Left forelimb (tissue), 1 donor: ENCODE measurements around the gene RBMS3.

Source experiments
- DNase-seq: peaks from one replicate; pipeline ENCODE4 v3.0.0-alpha.2; 2018; ENCODE audit warnings: low spot score

Gene RBMS3

GRCh38 chr3:29890801-29891200 is 609.9 kb downstream of the RBMS3 start:
- DNase-seq, result no peak

- DNase-seq, result no peak
Observed at GRCh38 chr3:29892976-29893554, 612.2 kb downstream of the RBMS3 start.

GRCh38 chr3:29896856-29897255 is 616.0 kb downstream of the RBMS3 start:
- DNase-seq, result no peak

- DNase-seq, result no peak
Observed at GRCh38 chr3:29898171-29898965, 617.5 kb downstream of the RBMS3 start.

GRCh38 chr3:29899021-29899420 is 618.1 kb downstream of the RBMS3 start:
- DNase-seq, result no peak

- no peak for DNase-seq
Observed at GRCh38 chr3:29901097-29901496, 620.2 kb downstream of the RBMS3 start.

GRCh38 chr3:29903600-29903999 is 622.7 kb downstream of the RBMS3 start:
- no peak for DNase-seq

GRCh38 chr3:29906906-29907305 is 626.0 kb downstream of the RBMS3 start:
- DNase-seq, result no peak

GRCh38 chr3:29912600-29913288 is 631.9 kb downstream of the RBMS3 start:
- DNase-seq, result no peak

- DNase-seq, result no peak
Observed at GRCh38 chr3:29914861-29915524, 634.1 kb downstream of the RBMS3 start.

GRCh38 chr3:29919571-29919970 is 638.7 kb downstream of the RBMS3 start:
- DNase-seq, result no peak

- no peak for DNase-seq
Observed at GRCh38 chr3:29922992-29923746, 642.3 kb downstream of the RBMS3 start.

GRCh38 chr3:29924783-29925561 is 644.1 kb downstream of the RBMS3 start:
- DNase-seq, result no peak

- no peak for DNase-seq
Observed at GRCh38 chr3:29926378-29926777, 645.5 kb downstream of the RBMS3 start.

GRCh38 chr3:29932696-29933325 is 651.9 kb downstream of the RBMS3 start:
- no peak for DNase-seq

- DNase-seq, result no peak
Observed at GRCh38 chr3:29933802-29934490, 653.1 kb downstream of the RBMS3 start.

GRCh38 chr3:29934751-29935150 is 653.9 kb downstream of the RBMS3 start:
- no peak for DNase-seq

- DNase-seq, result no peak
Observed at GRCh38 chr3:29936054-29936453, 655.2 kb downstream of the RBMS3 start.

GRCh38 chr3:29936766-29937165 is 655.9 kb downstream of the RBMS3 start:
- no peak for DNase-seq

- DNase-seq, result no peak
Observed at GRCh38 chr3:29937185-29937584, 656.3 kb downstream of the RBMS3 start.
